ENCODE data around the gene LHFPL2.

LHFPL2 gene

GRCh38 chr5:78522476-78523260 is 125.9 kb downstream of the LHFPL2 start:
- Histone ChIP-seq H3K4me3 (ENCODE audit: insufficient read depth, low read length, poor library complexity, severe bottlenecking) (no peak overlapping the region), H3K27ac (ENCODE audit: low read depth, low read length) (no peak overlapping the region), H3K9ac (ENCODE audit: low read length) (no peak overlapping the region), H2AFZ (ENCODE audit: low read depth, low read length, severe bottlenecking) (no peak overlapping the region), H3K79me2 (ENCODE audit: insufficient read depth, low read length) (peaks cover 76% of the 10 kb centered on the region), H3K9me2 (replicated peaks; ENCODE audit: insufficient read depth, low read length) (no peaks in the 10 kb centered on the region), H3K4me2 (ENCODE audit: low read depth, low read length, poor library complexity, severe bottlenecking) (no peak overlapping the region), H4K20me1 (ENCODE audit: low read depth, low read length) (no peaks in the 10 kb centered on the region), H3F3A (ENCODE audit: insufficient read depth) (no peaks in the 10 kb centered on the region), H3K27me3 (ENCODE audit: low read length) (no peaks in the 10 kb centered on the region), H3K9me3 (ENCODE audit: insufficient read depth, low read length) (no peaks in the 10 kb centered on the region), H3K36me3 (ENCODE audit: low read length) (no peaks in the 10 kb centered on the region)
- TF ChIP-seq CTCF (IDR thresholded peaks at IDR 0.05; ENCODE audit: insufficient read depth, low read length, poor library complexity, severe bottlenecking) (no peak), EZH2phosphoT487 (conservative IDR thresholded peaks at IDR 0.05; ENCODE audit: low read length) (no peak)

GRCh38 chr5:78521455-78521854 is 127.1 kb downstream of the LHFPL2 start:
- peaks cover 64% of the 10 kb centered on the region for H3K79me2 ChIP-seq (ENCODE audit: insufficient read depth, low read length)
- TF ChIP-seq EZH2phosphoT487 (conservative IDR thresholded peaks at IDR 0.05; ENCODE audit: low read length): no peak
- TF ChIP-seq CTCF (IDR thresholded peaks at IDR 0.05; ENCODE audit: insufficient read depth, low read length, poor library complexity, severe bottlenecking): no peak
- H4K20me1 ChIP-seq (ENCODE audit: low read depth, low read length): no peaks in the 10 kb centered on the region
- H2AFZ ChIP-seq (ENCODE audit: low read depth, low read length, severe bottlenecking): no peak overlapping the region
- no peaks in the 10 kb centered on the region for H3K27me3 ChIP-seq (ENCODE audit: low read length)
- H3K27ac ChIP-seq (ENCODE audit: low read depth, low read length): no peak overlapping the region
- no peak overlapping the region for H3K4me2 ChIP-seq (ENCODE audit: low read depth, low read length, poor library complexity, severe bottlenecking)
- no peaks in the 10 kb centered on the region for H3K9me3 ChIP-seq (ENCODE audit: insufficient read depth, low read length)
- no peaks in the 10 kb centered on the region for H3F3A ChIP-seq (ENCODE audit: insufficient read depth)
- H3K9ac ChIP-seq (ENCODE audit: low read length): no peak overlapping the region
- no peaks in the 10 kb centered on the region for H3K36me3 ChIP-seq (ENCODE audit: low read length)
- no peaks in the 10 kb centered on the region for H3K9me2 ChIP-seq (replicated peaks; ENCODE audit: insufficient read depth, low read length)
- H3K4me3 ChIP-seq (ENCODE audit: insufficient read depth, low read length, poor library complexity, severe bottlenecking): no peak overlapping the region

DNA sequence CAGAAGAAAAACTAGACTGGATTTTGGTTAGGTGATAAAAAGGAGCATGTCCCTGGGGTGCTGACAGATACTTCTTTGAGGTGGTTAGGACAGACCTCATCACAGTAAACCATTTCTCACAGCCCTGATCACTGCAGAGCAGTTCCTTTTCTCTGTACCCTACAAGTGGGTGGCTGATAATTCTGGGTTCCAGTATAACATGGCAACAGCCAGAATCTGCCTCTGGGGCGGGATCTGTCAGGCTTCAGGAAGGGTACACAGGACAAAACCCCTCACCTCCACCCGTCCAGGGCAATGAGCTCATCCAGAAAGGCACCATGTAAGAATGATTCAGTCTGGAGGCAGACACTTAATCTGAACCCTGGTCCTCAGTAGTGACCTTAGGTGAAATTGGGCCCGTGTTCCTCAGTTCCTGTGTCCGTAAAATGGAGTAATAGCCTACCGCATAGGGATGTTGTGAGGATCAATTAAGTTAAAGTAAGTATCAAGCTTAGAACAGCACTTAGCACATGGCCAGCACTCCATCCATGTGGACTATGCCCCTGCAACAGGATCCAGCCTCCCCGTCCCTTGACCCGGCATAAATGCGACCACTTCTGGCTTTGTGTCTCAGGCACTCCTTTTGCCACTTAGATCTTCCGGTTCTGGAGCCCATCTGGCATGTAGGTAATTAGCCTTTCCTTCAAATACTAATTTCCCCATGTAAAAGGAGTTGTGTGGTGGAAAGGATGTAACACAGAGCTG is 129.2 kb downstream of the LHFPL2 start:
- Histone ChIP-seq H3K36me3 (ENCODE audit: low read length) (no peaks in the 10 kb centered on the region), H3K4me3 (ENCODE audit: insufficient read depth, low read length, poor library complexity, severe bottlenecking) (no peak overlapping the region), H3K4me2 (ENCODE audit: low read depth, low read length, poor library complexity, severe bottlenecking) (no peak overlapping the region), H3K9ac (ENCODE audit: low read length) (no peak overlapping the region), H3F3A (ENCODE audit: insufficient read depth) (no peaks in the 10 kb centered on the region), H3K27me3 (ENCODE audit: low read length) (no peaks in the 10 kb centered on the region), H3K9me3 (ENCODE audit: insufficient read depth, low read length) (no peaks in the 10 kb centered on the region), H3K9me2 (replicated peaks; ENCODE audit: insufficient read depth, low read length) (no peaks in the 10 kb centered on the region), H2AFZ (ENCODE audit: low read depth, low read length, severe bottlenecking) (no peak overlapping the region), H3K27ac (ENCODE audit: low read depth, low read length) (no peak overlapping the region), H3K79me2 (ENCODE audit: insufficient read depth, low read length) (peaks cover 71% of the 10 kb centered on the region), H4K20me1 (ENCODE audit: low read depth, low read length) (peaks cover 3% of the 10 kb centered on the region; the same call in 1 of the 2 replicates)
- TF ChIP-seq EZH2phosphoT487 (conservative IDR thresholded peaks at IDR 0.05; ENCODE audit: low read length): no peak
- no peak for TF ChIP-seq CTCF (IDR thresholded peaks at IDR 0.05; ENCODE audit: insufficient read depth, low read length, poor library complexity, severe bottlenecking)
